K562 (cell line): ENCODE results near the gene RARRES1. TPM values are rescaled to one million over a fixed set of nuclear protein-coding genes. Genes with fewer than 3 reads are reported as not detected.

Source experiments
- ARID3A ChIP-seq: IDR thresholded peaks from 2 replicates; pipeline ENCODE4 v1.6.1; 2012; ENCODE audit warnings: low read depth, low read length, improper control_type of control experiment, borderline replicate concordance
- BHLHE40 ChIP-seq: IDR thresholded peaks from 2 replicates; pipeline ENCODE4 v1.6.1; 2011; ENCODE audit warnings: low read length, improper control_type of control experiment
- CHD4 ChIP-seq: fragments of 200-600 bp; sonication (generic); IDR thresholded peaks from 3 replicates; pipeline ENCODE4 v1.6.1; 2012; ENCODE audit warnings: low read depth, mild to moderate bottlenecking, mixed read lengths, low read length, inconsistent platforms; ENCODE audit not compliant: insufficient read depth, insufficient replicate concordance, poor library complexity, severe bottlenecking
- CXXC5 ChIP-seq: fragments of 250-450 bp; sonication (Bioruptor Pico); IDR thresholded peaks from 2 replicates; pipeline ENCODE4 v1.8.0; 2022; ENCODE audit warnings: inconsistent platforms, mild to moderate bottlenecking, moderate library complexity
- DLX4 ChIP-seq: fragments of 250-450 bp; sonication (Bioruptor Pico); IDR thresholded peaks from 2 replicates; pipeline ENCODE4 v1.6.1; 2021; ENCODE audit warnings: mild to moderate bottlenecking
- FOSL1 ChIP-seq: fragments of 200-800 bp; sonication (Bioruptor generic); conservative IDR thresholded peaks from 2 replicates; pipeline ENCODE4 v1.6.1; 2016; ENCODE audit warnings: missing genetic modification characterization, missing compliant biosample characterization
- HSF4 ChIP-seq: fragments of 250-450 bp; sonication (Bioruptor Pico); IDR thresholded peaks from 2 replicates; pipeline ENCODE4 v2.1.2; 2022; ENCODE audit warnings: mild to moderate bottlenecking, moderate library complexity, borderline replicate concordance
- KDM1A ChIP-seq, 2 experiments: fragments of 450-650 bp; IDR thresholded peaks; 2 replicates each; pipeline ENCODE4 v1.6.1; 2016; ENCODE audit warnings: mild to moderate bottlenecking in 2 of 2
- KLF16 ChIP-seq: IDR thresholded peaks from 2 replicates; pipeline ENCODE4 v1.6.1; 2016; ENCODE audit warnings: antibody characterized with exemption
- NFIC ChIP-seq: fragments of 450-650 bp; IDR thresholded peaks from 2 replicates; pipeline ENCODE4 v1.6.1; 2017; ENCODE audit warnings: mild to moderate bottlenecking, inconsistent platforms
- NR0B1 ChIP-seq: fragments of 450-650 bp; IDR thresholded peaks from one replicate; pipeline ENCODE4 v1.6.1; 2018; ENCODE audit warnings: mild to moderate bottlenecking, moderate library complexity; ENCODE audit not compliant: partially characterized antibody
- PCBP1 ChIP-seq: fragments of 200-400 bp; formaldehyde crosslinking; IDR thresholded peaks from 2 replicates; pipeline ENCODE4 v1.6.1; 2018; ENCODE audit warnings: mild to moderate bottlenecking, low read depth, low read length; ENCODE audit not compliant: poor library complexity, severe bottlenecking
- POLR2AphosphoS2 ChIP-seq: IDR thresholded peaks from 2 replicates; pipeline ENCODE4 v1.6.1; 2012; ENCODE audit warnings: low read length, improper control_type of control experiment
- RBM22 ChIP-seq: fragments of 200-400 bp; formaldehyde crosslinking; IDR thresholded peaks from 2 replicates; pipeline ENCODE4 v1.6.1; 2018; ENCODE audit warnings: low read length, low read depth; ENCODE audit not compliant: poor library complexity, severe bottlenecking
- RCOR1 ChIP-seq, 2 experiments: IDR thresholded peaks; 2 replicates each; pipeline ENCODE4 v1.6.1; 2012; ENCODE audit warnings: low read depth in 2 of 2, low read length in 2 of 2, borderline replicate concordance in 1 of 2, improper control_type of control experiment in 1 of 2
- SAFB ChIP-seq: fragments of 200-400 bp; formaldehyde crosslinking; IDR thresholded peaks from 2 replicates; pipeline ENCODE4 v1.6.1; 2017; ENCODE audit warnings: low read depth, low read length, borderline replicate concordance
- SMAD2 ChIP-seq: fragments of 150-350 bp; IDR thresholded peaks from 2 replicates; pipeline ENCODE4 v1.6.1; 2014; ENCODE audit warnings: low read depth, mild to moderate bottlenecking, low read length
- SMAD4 ChIP-seq: fragments of 250-450 bp; sonication (Bioruptor Pico); conservative IDR thresholded peaks from 2 replicates; pipeline ENCODE4 v1.8.0; 2021; ENCODE audit warnings: inconsistent platforms, mild to moderate bottlenecking, moderate library complexity
- TCF3 ChIP-seq: sonication (generic); formaldehyde crosslinking; IDR thresholded peaks from 2 replicates; pipeline ENCODE4 v1.4.0; 2020; ENCODE audit warnings: mild to moderate bottlenecking, missing genetic modification reagents
- ZBTB2 ChIP-seq: fragments of 450-650 bp; IDR thresholded peaks from 2 replicates; pipeline ENCODE4 v1.6.1; 2016; ENCODE audit warnings: antibody characterized with exemption
- ZC3H8 ChIP-seq: fragments of 450-650 bp; IDR thresholded peaks from 2 replicates; pipeline ENCODE4 v1.6.1; 2017
- ZNF766 ChIP-seq: fragments of 200-800 bp; sonication (Bioruptor generic); conservative IDR thresholded peaks from 2 replicates; pipeline ENCODE4 v1.6.1; 2016; ENCODE audit warnings: missing genetic modification characterization, missing compliant biosample characterization
- polyA plus RNA-seq, 8 experiments: library from polyadenylated mRNA; depleted of rRNA in 4 of 8; stranded (reverse) in 5 of 8; unstranded in 3 of 8; fragments of >200 nt; fragmentation: Nextera tagmentation in 2 of 8; fragmentation: Illumina TruSeq in 1 of 8; extraction: Ambion mirVana in 2 of 8; extraction: Trizol in 1 of 8; gene quantifications; 2 replicates each; pipeline versions ENCODE4 v1.2.1 to v1.2.3, GENCODE V29; 2011 to 2014; ENCODE audit warnings: inconsistent platforms in 1 of 8, missing spikeins in 1 of 8
- total RNA-seq, 7 experiments: library from RNA; depleted of rRNA in 6 of 7; stranded (reverse); fragments of >200 nt in 6 of 7; fragmentation: Illumina TruSeq in 2 of 7; extraction: Trizol in 2 of 7; gene quantifications; 2 replicates each; pipeline versions ENCODE4 v1.2.1 to v1.2.3, GENCODE V29; 2011 to 2021; ENCODE audit warnings: low replicate concordance in 1 of 7

Gene RARRES1
- total and polyA plus RNA-seq, 9 of the 15 experiments (the other 6 are each of a cell fraction or from before 2014, with no cell fraction given) = not detected

- peak; percentile 81 for TF ChIP-seq NFIC
- TF ChIP-seq ARID3A = peak; percentile 81
- peak; percentile 66; the same call in 1 of the 2 replicates for TF ChIP-seq CXXC5 (CRISPR knock-in tag)
- TF ChIP-seq HSF4 = no peak
- peak; percentile 58 for TF ChIP-seq FOSL1 (tag)
- TF ChIP-seq RBM22 = no peak
- peak; percentile 83 for TF ChIP-seq KLF16
- TF ChIP-seq TCF3 (CRISPR knock-in tag) = peak; percentile 96
- no peak for TF ChIP-seq SMAD2
- TF ChIP-seq RCOR1 (IDR thresholded peaks at IDR 0.05; ENCODE audit: borderline replicate concordance in 1 of 2, low read depth in 2 of 2, low read length in 2 of 2) = peak in 1 of 2 experiments; percentile 86; a peak in 2 of 4 replicates
- TF ChIP-seq KDM1A (IDR thresholded peaks at IDR 0.05) = peak; percentile 74 to 83
- TF ChIP-seq SMAD4 = no peak
- TF ChIP-seq ZC3H8 = 0 out of 2 replicates have a peak, but pooled peaks have one; percentile 33
- peak; percentile 77 for TF ChIP-seq ZNF766
- no peak for TF ChIP-seq SAFB
- TF ChIP-seq CHD4 = no peak
- TF ChIP-seq ZBTB2 = peak; percentile 71
- 0 out of 2 replicates have a peak, but pooled peaks have one; percentile 39 for TF ChIP-seq BHLHE40
- TF ChIP-seq PCBP1 = no peak
- no peak for TF ChIP-seq POLR2AphosphoS2
- no peak for TF ChIP-seq DLX4 (CRISPR knock-in tag)
- TF ChIP-seq NR0B1 = no peak
Measured at GRCh38 chr3:158743664-158744566, 11.7 kb upstream of the RARRES1 start (continued).
